ENCODE results near the gene VPS35L. TPM values are rescaled to one million over a fixed set of nuclear protein-coding genes. Genes with fewer than 3 reads are reported as not detected.
A peak's percentile ranks its signal among the peaks of the same experiment; 100 is the strongest.

Gene VPS35L
- total RNA-seq, 1 experiment from 2014 or later: 14.2 TPM

DNA sequence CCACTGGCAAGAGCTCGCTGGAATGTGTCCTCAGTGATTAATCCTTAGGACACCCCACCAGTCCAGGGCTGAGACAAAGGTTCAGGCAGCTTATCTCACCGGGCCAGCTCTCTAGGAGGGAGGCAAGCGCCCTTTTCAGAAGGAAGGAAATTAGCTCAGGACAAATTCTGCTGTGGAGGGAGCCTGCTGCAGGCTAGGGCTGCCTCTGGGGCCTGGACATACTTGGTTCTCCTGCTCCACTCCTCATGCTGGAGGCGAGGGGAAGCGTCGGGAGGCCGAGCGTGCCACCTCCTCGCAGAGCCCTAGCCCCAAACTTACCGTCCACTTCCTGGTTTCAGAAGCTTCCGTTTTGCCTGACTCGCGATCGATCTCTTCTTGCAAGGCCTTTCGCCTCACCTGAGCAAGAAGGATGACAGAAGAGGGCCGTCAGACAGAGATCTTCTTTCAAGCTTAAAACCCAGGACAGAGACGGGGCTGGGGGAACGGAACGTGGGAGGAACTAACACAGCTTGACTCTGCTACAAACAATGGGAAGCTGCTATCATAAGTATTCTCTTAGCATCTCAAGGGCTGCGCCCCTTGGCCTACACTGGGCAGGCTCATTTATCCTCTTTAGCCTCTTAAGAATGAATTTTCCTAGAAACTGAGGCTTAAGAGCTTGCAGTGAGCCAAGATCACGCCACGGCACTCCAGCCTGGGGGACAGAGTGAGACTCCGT lies 154.8 kb downstream of the VPS35L start:
- CTCF ChIA-PET: interaction anchor here (0.5 kb wide), 1 partner anchor 17 kb away, joined by 3 read pairs; no protein-coding TSS in a partner anchor
- no peaks in the 10 kb centered on the region for H3K9me3 Mint-ChIP-seq (ENCODE audit: low read depth, unreplicated experiment)
- TF ChIP-seq, protein P1, sequence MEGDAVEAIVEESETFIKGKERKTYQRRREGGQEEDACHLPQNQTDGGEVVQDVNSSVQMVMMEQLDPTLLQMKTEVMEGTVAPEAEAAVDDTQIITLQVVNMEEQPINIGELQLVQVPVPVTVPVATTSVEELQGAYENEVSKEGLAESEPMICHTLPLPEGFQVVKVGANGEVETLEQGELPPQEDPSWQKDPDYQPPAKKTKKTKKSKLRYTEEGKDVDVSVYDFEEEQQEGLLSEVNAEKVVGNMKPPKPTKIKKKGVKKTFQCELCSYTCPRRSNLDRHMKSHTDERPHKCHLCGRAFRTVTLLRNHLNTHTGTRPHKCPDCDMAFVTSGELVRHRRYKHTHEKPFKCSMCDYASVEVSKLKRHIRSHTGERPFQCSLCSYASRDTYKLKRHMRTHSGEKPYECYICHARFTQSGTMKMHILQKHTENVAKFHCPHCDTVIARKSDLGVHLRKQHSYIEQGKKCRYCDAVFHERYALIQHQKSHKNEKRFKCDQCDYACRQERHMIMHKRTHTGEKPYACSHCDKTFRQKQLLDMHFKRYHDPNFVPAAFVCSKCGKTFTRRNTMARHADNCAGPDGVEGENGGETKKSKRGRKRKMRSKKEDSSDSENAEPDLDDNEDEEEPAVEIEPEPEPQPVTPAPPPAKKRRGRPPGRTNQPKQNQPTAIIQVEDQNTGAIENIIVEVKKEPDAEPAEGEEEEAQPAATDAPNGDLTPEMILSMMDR (IDR thresholded peaks at IDR 0.05; ENCODE audit: unreplicated experiment): no peak
- peak overlapping the region; percentile 7 for H3K27ac Mint-ChIP-seq (ENCODE audit: unreplicated experiment)
- no TSS peak for BruUV-seq (replicated peaks)
- no peak overlapping the region for H3K4me3 Mint-ChIP-seq (ENCODE audit: low read depth, unreplicated experiment)
- intact Hi-C loops (cut with micrococcal nuclease; ENCODE audit: unreplicated experiment): no loop called here
- H3K27me3 Mint-ChIP-seq (ENCODE audit: unreplicated experiment): no peaks in the 10 kb centered on the region
- H3K4me1 Mint-ChIP-seq (ENCODE audit: low read depth, unreplicated experiment): peaks cover 36% of the 10 kb centered on the region
- DNase-seq: no peak
- H3K36me3 Mint-ChIP-seq (ENCODE audit: insufficient read depth, unreplicated experiment): peaks cover 86% of the 10 kb centered on the region

DNA sequence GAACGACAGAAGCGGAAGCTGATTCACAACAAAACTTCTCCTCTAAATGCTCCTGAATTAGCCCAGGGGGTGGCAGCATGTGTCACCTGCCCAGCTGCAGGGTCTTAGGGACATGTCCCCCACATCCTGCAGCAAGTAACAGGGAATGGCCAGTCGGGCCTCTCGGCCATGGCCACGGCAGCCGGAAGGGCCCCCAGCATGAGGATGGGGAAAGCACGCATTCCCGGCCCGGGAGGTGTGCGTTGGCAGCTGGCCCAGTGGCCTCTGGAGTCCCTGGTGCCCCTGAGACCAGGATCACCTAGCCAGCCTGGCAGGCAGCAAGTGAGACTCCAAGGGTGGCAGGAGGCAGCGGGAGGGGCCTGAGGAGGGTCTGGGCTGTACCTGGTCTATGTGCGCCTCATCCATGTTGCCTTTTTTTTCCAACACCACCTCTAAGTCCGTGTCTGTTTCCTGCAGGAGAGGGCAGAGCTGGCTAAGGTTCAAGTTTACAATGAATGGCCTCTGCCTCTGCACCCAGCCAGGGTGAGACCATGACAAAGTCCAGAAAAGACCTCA lies 155.6 kb downstream of the VPS35L start:
- no TSS peak for BruUV-seq (replicated peaks)
- no peaks in the 10 kb centered on the region for H3K9me3 Mint-ChIP-seq (ENCODE audit: low read depth, unreplicated experiment)
- H3K27ac Mint-ChIP-seq (ENCODE audit: unreplicated experiment): no peak overlapping the region
- CTCF ChIA-PET: no interaction called here
- TF ChIP-seq, protein P1 (IDR thresholded peaks at IDR 0.05; ENCODE audit: unreplicated experiment): no peak
- intact Hi-C loops (cut with micrococcal nuclease; ENCODE audit: unreplicated experiment): no loop called here
- no peaks in the 10 kb centered on the region for H3K27me3 Mint-ChIP-seq (ENCODE audit: unreplicated experiment)
- H3K36me3 Mint-ChIP-seq (ENCODE audit: insufficient read depth, unreplicated experiment): peaks cover 86% of the 10 kb centered on the region
- H3K4me1 Mint-ChIP-seq (ENCODE audit: low read depth, unreplicated experiment): peaks cover 43% of the 10 kb centered on the region
- no peak overlapping the region for H3K4me3 Mint-ChIP-seq (ENCODE audit: low read depth, unreplicated experiment)
- no peak for DNase-seq

DNA sequence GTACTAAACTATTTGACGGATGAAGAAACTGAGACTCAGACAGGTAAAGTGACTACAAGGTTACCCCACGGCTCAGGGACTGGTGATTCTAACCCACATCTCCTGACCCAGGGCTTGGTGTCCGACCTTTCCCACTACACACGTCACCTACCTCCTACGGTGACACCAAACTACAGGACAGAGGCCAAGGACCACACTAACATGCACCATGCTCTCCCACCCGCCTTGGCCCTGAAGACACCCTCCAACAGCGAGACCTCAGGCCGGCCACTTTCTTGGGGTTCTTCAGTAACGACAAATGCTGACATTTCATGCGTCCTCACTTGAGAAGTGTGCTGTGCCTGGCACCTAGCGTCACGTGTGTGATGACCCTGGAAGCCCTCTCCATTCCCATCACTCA lies 156.1 kb downstream of the VPS35L start:
- intact Hi-C loops (cut with micrococcal nuclease; ENCODE audit: unreplicated experiment): no loop called here
- BruUV-seq (replicated peaks): no TSS peak
- CTCF ChIA-PET: no interaction called here
- Mint-ChIP-seq H3K9me3 (ENCODE audit: low read depth, unreplicated experiment) (no peaks in the 10 kb centered on the region), H3K27me3 (ENCODE audit: unreplicated experiment) (no peaks in the 10 kb centered on the region), H3K36me3 (ENCODE audit: insufficient read depth, unreplicated experiment) (peaks cover 86% of the 10 kb centered on the region), H3K27ac (ENCODE audit: unreplicated experiment) (peak overlapping the region; percentile 62), H3K4me1 (ENCODE audit: low read depth, unreplicated experiment) (peaks cover 49% of the 10 kb centered on the region), H3K4me3 (ENCODE audit: low read depth, unreplicated experiment) (no peak overlapping the region)
- DNase-seq: no peak
- TF ChIP-seq, protein P1 (IDR thresholded peaks at IDR 0.05; ENCODE audit: unreplicated experiment): no peak

DNA sequence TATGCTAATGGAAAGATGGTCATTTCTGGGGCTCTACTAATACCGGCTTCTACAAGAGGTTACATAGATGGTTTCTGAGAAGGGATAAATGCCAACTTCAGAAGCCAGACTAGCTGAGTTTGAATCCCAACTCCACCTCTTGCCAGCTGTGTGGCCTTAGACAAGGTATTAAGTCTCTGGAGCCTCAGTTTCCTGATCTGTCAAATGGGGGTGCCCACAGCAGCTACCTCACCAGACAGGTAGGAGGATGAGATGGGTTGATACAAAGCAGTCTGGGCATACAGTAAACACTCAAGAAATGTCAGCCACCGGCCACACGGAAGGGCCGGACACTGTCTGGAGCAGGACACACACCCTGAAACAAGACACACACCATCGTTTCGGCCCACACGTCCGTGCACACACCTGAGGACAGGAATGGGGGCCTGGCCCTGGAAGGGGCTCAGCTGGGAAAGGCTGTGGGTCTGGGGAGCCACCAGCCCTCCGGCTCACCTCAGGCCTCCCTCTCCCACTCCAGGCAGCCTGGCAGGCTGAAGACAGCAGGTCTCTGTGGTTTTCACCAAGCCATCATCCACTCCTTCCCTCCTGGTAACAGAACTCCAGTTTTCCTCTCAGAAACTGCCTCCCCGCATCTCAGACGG lies 157.0 kb downstream of the VPS35L start:
- DNase-seq: no peak
- Mint-ChIP-seq H3K27ac (ENCODE audit: unreplicated experiment) (no peak overlapping the region), H3K9me3 (ENCODE audit: low read depth, unreplicated experiment) (no peaks in the 10 kb centered on the region), H3K4me1 (ENCODE audit: low read depth, unreplicated experiment) (peaks cover 50% of the 10 kb centered on the region), H3K27me3 (ENCODE audit: unreplicated experiment) (no peaks in the 10 kb centered on the region), H3K4me3 (ENCODE audit: low read depth, unreplicated experiment) (no peak overlapping the region), H3K36me3 (ENCODE audit: insufficient read depth, unreplicated experiment) (peaks cover 86% of the 10 kb centered on the region)
- CTCF ChIA-PET: no interaction called here
- TF ChIP-seq, protein P1 (IDR thresholded peaks at IDR 0.05; ENCODE audit: unreplicated experiment): no peak
- intact Hi-C loops (cut with micrococcal nuclease; ENCODE audit: unreplicated experiment): no loop called here
- no TSS peak for BruUV-seq (replicated peaks)

All from Calu3 (cell line).